Endothelial cell of umbilical vein (primary cell): Measurements from ENCODE around the gene METTL16. TPM values are rescaled to one million over a fixed set of nuclear protein-coding genes. Genes with fewer than 3 reads are reported as not detected.
"Not testable (repeated sequence)": the region's sequence is repeated elsewhere in the genome, so short reads cannot be mapped to it uniquely, and the experiment has no call there.

Experiments used
- BruUV-seq: library from RNA; stranded (reverse); fragments of 400-500 nt; replicated peaks from 2 replicates; lab custom pipeline; 2021; lab: Mats Ljungman, UMichigan
- CTCF ChIA-PET: fragments of 300-600, 350-600 bp; sonication (Branson Sonifier 250); formaldehyde crosslinking; loops from one replicate; lab custom pipeline; 2021; ENCODE audit warnings: antibody characterized with exemption, inconsistent platforms; lab: Charles Lee
- POLR2A ChIA-PET: fragments of 300-600, 350-600 bp; sonication (Branson Sonifier 250); formaldehyde crosslinking; loops from one replicate; lab custom pipeline; 2021; ENCODE audit warnings: antibody characterized with exemption, inconsistent platforms; lab: Charles Lee
- DNase-seq: peaks from one replicate; pipeline ENCODE4 v3.0.0-alpha.2; 2011; ENCODE audit warnings: low read depth, low spot score
- FAIRE-seq: peaks from 2 replicates; lab custom pipeline; 2011; peaks lifted over from hg19 to GRCh38; lab: Jason Lieb, UNC
- H2AFZ ChIP-seq: 2 replicates; pipeline ENCODE4 v1.6.0; 2012; ENCODE audit warnings: low read depth, low read length, control low read depth, inconsistent platforms
- H3K27ac ChIP-seq: 2 replicates; pipeline ENCODE4 v1.5.1; 2011; ENCODE audit warnings: low read depth, mild to moderate bottlenecking, control low read depth, low read length, moderate library complexity; ENCODE audit not compliant: insufficient read depth
- H3K27me3 ChIP-seq, 2 experiments: 2 replicates each; pipeline versions ENCODE4 v1.6.0 to v1.6.1; 2011; ENCODE audit warnings: low read length in 2 of 2, mixed read lengths in 1 of 2; ENCODE audit not compliant: control insufficient read depth in 2 of 2, insufficient read depth in 2 of 2
- H3K36me3 ChIP-seq, 2 experiments: 2 replicates in 1 of 2; 3 replicates in 1 of 2; pipeline ENCODE4 v1.5.1; 2011; ENCODE audit warnings: low read length in 2 of 2, mild to moderate bottlenecking in 1 of 2, moderate library complexity in 1 of 2; ENCODE audit not compliant: control insufficient read depth in 2 of 2, insufficient read depth in 2 of 2; ENCODE audit errors: extremely low read depth in 1 of 2
- H3K4me1 ChIP-seq: 3 replicates; pipeline ENCODE4 v1.5.1; 2011; ENCODE audit warnings: mild to moderate bottlenecking, low read length; ENCODE audit not compliant: control insufficient read depth, insufficient read depth; ENCODE audit errors: extremely low read depth
- H3K4me2 ChIP-seq: 2 replicates; pipeline ENCODE4 v1.6.1; 2011; ENCODE audit warnings: low read length, control low read depth, mixed read lengths; ENCODE audit not compliant: insufficient read depth
- H3K4me3 ChIP-seq, 3 experiments: fragments of 200-600 bp in 1 of 3; sonication (generic), shearing (Covaris generic) in 1 of 3; replicated peaks in 1 of 3; 2 replicates each; pipeline ENCODE4 v1.5.1; 2011 to 2016; ENCODE audit warnings: control low read depth in 3 of 3, low read length in 3 of 3, mild to moderate bottlenecking in 2 of 3, inconsistent platforms in 1 of 3, low read depth in 1 of 3, moderate library complexity in 1 of 3; ENCODE audit not compliant: insufficient read depth in 1 of 3
- H3K79me2 ChIP-seq: 2 replicates; pipeline ENCODE4 v1.6.0; 2012; ENCODE audit warnings: low read length, inconsistent platforms; ENCODE audit not compliant: control insufficient read depth, insufficient read depth
- H3K9ac ChIP-seq: replicated peaks from 2 replicates; pipeline ENCODE3; 2011; ENCODE audit warnings: low read length, control low read depth; ENCODE audit not compliant: insufficient read depth; ENCODE audit errors: extremely low read depth
- H3K9me1 ChIP-seq: replicated peaks from 3 replicates; pipeline ENCODE4 v1.6.0; 2011; ENCODE audit warnings: mild to moderate bottlenecking, low read length; ENCODE audit not compliant: control insufficient read depth, insufficient read depth; ENCODE audit errors: extremely low read depth
- H3K9me3 ChIP-seq: replicated peaks from 2 replicates; pipeline ENCODE4 v1.5.1; 2012; ENCODE audit warnings: low read length, inconsistent platforms; ENCODE audit not compliant: control insufficient read depth, insufficient read depth
- H4K20me1 ChIP-seq: replicated peaks from 2 replicates; pipeline ENCODE3; 2011; ENCODE audit warnings: mild to moderate bottlenecking, low read length; ENCODE audit not compliant: control insufficient read depth, insufficient read depth; ENCODE audit errors: extremely low read depth
- CTCF ChIP-seq, 2 donors: IDR thresholded peaks; 1 replicate in 1 of 2; 2 replicates in 1 of 2; pipeline ENCODE4 v1.5.1; 2011; ENCODE audit warnings: low read length in 2 of 2, mild to moderate bottlenecking in 2 of 2, moderate library complexity in 2 of 2, control low read depth in 1 of 2, inconsistent platforms in 1 of 2, low read depth in 1 of 2; ENCODE audit not compliant: insufficient read depth in 1 of 2; ENCODE audit errors: extremely low read depth in 1 of 2
- EZH2 ChIP-seq: IDR thresholded peaks from 2 replicates; pipeline ENCODE4 v1.6.1; 2012; ENCODE audit warnings: borderline replicate concordance, low read depth, mild to moderate bottlenecking, moderate library complexity, low read length, inconsistent platforms; ENCODE audit not compliant: severe bottlenecking
- FOS ChIP-seq: IDR thresholded peaks from 2 replicates; pipeline ENCODE4 v1.6.1; 2011; ENCODE audit warnings: mild to moderate bottlenecking, low read length, moderate library complexity, borderline replicate concordance; ENCODE audit not compliant: insufficient read depth
- GATA2 ChIP-seq: IDR thresholded peaks from 2 replicates; pipeline ENCODE4 v1.7.0; 2011; ENCODE audit warnings: low read depth, mild to moderate bottlenecking, moderate library complexity, mixed read lengths, low read length; ENCODE audit not compliant: insufficient read length, insufficient read depth
- JUN ChIP-seq: IDR thresholded peaks from 2 replicates; pipeline ENCODE4 v1.6.1; 2011; ENCODE audit warnings: borderline replicate concordance, low read depth; ENCODE audit not compliant: insufficient read length, insufficient read depth
- MAX ChIP-seq: IDR thresholded peaks from 2 replicates; pipeline ENCODE4 v1.6.1; 2011; ENCODE audit not compliant: insufficient read depth, insufficient read length
- MYC ChIP-seq: IDR thresholded peaks from one replicate; pipeline ENCODE4 v1.6.1; 2011; ENCODE audit warnings: mild to moderate bottlenecking, low read depth, low read length
- POLR2A ChIP-seq: IDR thresholded peaks from 2 replicates; pipeline ENCODE4 v1.6.1; 2012; ENCODE audit warnings: low read depth, mild to moderate bottlenecking, control low read depth, low read length
- POLR2AphosphoS5 ChIP-seq: IDR thresholded peaks from 2 replicates; pipeline ENCODE4 v1.6.1; 2012; ENCODE audit warnings: low read depth, mild to moderate bottlenecking, control low read depth, low read length, moderate library complexity; ENCODE audit not compliant: insufficient read depth
- dilution Hi-C: fragments of 300-500 bp; cut with MboI; formaldehyde crosslinking; loops from one replicate; pipeline ENCODE4 v1.15.0; 2019; ENCODE audit warnings: low sequenced_read_pairs; ENCODE audit not compliant: extremely low pct_ligation_motif_present
- intact Hi-C: fragments of 100-400 bp; cut with micrococcal nuclease; formaldehyde crosslinking; loops from one replicate; pipeline ENCODE4 v1.10.0; 2022
- polyA plus RNA-seq, 4 experiments: library from polyadenylated mRNA; depleted of rRNA in 3 of 4; stranded (reverse) in 3 of 4; unstranded in 1 of 4; fragments of >200 nt; gene quantifications; 2 replicates each; pipeline versions ENCODE4 v1.2.1 to v1.2.3, GENCODE V29; 2011 to 2012; ENCODE audit warnings: missing spikeins in 1 of 4
- total RNA-seq: library from RNA; stranded (reverse); gene quantifications from 2 replicates; pipeline ENCODE4 v1.2.3, GENCODE V29; 2021

METTL16 gene
- total and polyA plus RNA-seq, 2 donors (not counting 3 experiments of a cell fraction or from before 2014, with no cell fraction given), result 11.0 to 24.7 TPM

- DNase-seq (no peak), FAIRE-seq (no peak)
- Histone ChIP-seq H3K9me1 (no peaks in the 10 kb centered on the region), H3K36me3 (no peaks in the 10 kb centered on the region), H3K79me2 (no peaks in the 10 kb centered on the region), H3K4me2 (no peak overlapping the region), H3K4me1 (no peaks in the 10 kb centered on the region), H3K27ac (no peak overlapping the region), H4K20me1 (no peaks in the 10 kb centered on the region), H3K27me3 (no peaks in the 10 kb centered on the region), H3K9me3 (no peaks in the 10 kb centered on the region), H3K9ac (no peak overlapping the region), H3K4me3 (no peak overlapping the region), H2AFZ (no peak overlapping the region)
- no TSS peak for BruUV-seq
- dilution Hi-C loops, result no loop called here
- intact Hi-C loops, result no loop called here
- no peak for TF ChIP-seq MAX
- TF ChIP-seq FOS, result no peak
- TF ChIP-seq MYC, result no peak
- no peak for TF ChIP-seq JUN
- TF ChIP-seq GATA2, result no peak
- TF ChIP-seq POLR2AphosphoS5, result no peak
- no peak for TF ChIP-seq EZH2
- TF ChIP-seq CTCF (IDR thresholded peaks at IDR 0.05; ENCODE audit: extremely low read depth in 1 of 2, insufficient read depth in 1 of 2, low read depth in 1 of 2, low read length in 2 of 2), result no peak
- no peak for TF ChIP-seq POLR2A
- ChIA-PET CTCF (no interaction called here), POLR2A (no interaction called here)
Observed at GRCh38 chr17:2542056-2542455, 30.4 kb upstream of the METTL16 start.

- DNase-seq, H3K36me3 ChIP-seq, H3K9me1 ChIP-seq, H3K79me2 ChIP-seq, H3K27ac ChIP-seq, H3K4me3 ChIP-seq, H3K27me3 ChIP-seq, dilution Hi-C loops, CTCF ChIA-PET, H3K4me1 ChIP-seq, FAIRE-seq, H3K4me2 ChIP-seq, POLR2A ChIA-PET, BruUV-seq, H3K9ac ChIP-seq, H2AFZ ChIP-seq, H3K9me3 ChIP-seq, intact Hi-C loops, H4K20me1 ChIP-seq: not testable (repeated sequence)
Observed at GRCh38 chr17:2537579-2537978, 25.9 kb upstream of the METTL16 start.
